GM18861 (cell line): ENCODE measurements around the gene BTLA.
"Not testable (repeated sequence)": the region's sequence is repeated elsewhere in the genome, so short reads cannot be mapped to it uniquely, and the experiment has no call there.

Experiments
- ATAC-seq: cut with Tn5 transposase; IDR thresholded peaks from one replicate; pipeline ENCODE4 v1.9.1; 2021; ENCODE audit not compliant: unreplicated experiment

Gene BTLA

GRCh38 chr3:112498914-112499711 is at the start of gene BTLA:
BTLA (minus strand) TSS chr3:112499472; CDS start chr3:112499358, 114 bp downstream.
- ATAC-seq, result peak; percentile 44

- ATAC-seq, result no peak
Measured at GRCh38 chr3:112546216-112546759, 47.0 kb upstream of the BTLA start.

DNA sequence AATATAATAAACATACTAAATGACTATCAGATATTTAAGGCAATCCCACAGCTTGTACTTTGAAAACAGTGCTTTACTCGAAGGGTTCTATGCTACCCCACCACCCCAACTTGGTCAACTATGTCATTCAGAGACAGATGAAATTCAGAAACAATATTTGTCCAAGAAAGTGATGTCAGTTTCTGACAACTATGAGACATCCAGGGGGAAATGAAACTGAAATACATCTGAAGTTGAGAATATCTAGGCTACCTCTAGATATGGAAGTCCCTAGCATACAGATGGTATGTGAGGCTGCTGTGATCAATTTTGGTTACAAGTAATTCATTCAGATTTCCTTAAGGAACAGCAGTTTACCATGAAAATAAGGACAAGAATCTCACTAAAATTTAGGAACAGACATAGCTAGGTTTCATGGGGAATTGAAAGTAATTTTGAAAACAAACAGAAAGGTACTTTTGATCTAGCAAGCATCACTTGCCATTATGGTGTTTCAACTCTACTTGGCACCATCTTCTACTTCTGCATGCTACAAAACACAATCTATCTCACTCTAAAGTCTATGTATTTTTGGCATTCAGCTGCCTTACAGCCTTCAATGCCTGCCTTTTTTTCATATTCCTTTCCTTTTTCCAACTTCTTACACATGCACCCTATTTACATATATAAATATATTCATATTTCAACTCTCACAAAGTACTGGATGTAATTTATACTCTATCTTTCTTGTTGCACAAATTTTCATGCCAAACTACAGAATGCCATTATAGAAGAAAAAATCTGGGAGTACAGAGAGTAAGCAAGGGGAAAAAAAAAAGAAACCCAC is 40.8 kb upstream of the BTLA start:
- ATAC-seq, result peak; percentile 77

DNA sequence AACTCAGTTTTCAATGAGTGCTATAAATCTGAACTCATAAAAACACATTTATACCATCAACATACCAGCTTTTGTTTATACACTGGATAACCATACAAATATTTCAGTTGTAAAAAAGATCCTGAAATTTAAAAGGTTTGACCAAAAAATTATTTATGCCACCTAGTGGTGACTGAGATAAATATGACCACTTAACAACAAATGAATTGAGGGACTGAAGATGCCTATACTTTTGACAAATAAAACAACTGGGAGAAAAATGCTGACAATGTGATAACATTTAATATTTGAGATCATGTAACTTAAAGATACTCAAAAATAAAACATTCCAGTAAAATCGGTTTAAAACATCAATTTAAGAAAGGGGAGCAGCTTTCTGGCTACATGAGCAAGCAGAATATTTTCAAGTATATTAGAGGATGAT is 32.1 kb upstream of the BTLA start:
- no peak for ATAC-seq

- no peak for ATAC-seq
Measured at GRCh38 chr3:112530573-112530972, 31.3 kb upstream of the BTLA start.

DNA sequence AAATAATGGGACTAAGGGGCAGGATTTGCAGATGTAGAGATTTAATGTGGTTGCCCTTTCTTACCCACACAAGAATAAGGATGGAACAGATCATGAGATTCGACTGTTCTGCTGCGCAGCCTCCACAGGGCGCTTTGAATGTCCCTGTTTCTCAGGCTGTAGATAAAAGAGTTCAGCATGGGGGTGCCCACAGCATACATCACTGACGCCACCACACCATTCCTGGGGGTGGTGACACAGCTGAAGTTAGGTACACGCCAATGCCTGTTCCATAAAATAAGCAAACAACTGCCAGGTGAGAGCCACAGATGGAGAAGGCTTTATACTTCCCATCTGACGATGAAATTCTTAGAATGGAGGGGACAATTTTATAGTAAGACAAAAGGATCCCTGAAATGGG is 24.9 kb upstream of the BTLA start:
- ATAC-seq, result not testable (repeated sequence)

DNA sequence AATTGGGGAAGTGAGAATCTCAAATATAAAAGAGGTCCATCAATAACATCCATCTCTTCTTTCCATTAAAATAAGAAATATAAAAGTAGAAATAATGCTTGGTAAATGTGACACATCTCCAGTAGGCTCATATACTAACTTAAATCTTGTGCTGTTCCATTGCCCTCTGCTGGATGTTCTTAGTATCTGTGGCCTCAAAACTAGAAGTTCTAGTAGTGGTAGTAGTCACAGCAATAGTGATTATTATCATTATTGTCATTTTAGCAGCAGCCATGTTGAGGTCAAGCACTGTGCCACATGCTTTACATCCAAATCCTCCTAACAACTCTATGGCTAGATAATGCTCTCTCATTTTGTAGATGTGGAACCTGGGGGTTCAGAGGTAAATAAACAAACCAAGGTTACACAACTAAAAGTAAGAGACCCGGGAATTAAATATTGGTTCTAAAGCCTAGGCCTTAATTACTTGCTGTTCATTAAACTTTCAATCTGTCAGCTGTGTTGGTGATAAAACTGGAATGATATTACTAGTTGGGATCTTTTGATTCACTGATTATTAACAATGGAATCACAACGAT is 20.2 kb upstream of the BTLA start:
- ATAC-seq, result peak; percentile 45

DNA sequence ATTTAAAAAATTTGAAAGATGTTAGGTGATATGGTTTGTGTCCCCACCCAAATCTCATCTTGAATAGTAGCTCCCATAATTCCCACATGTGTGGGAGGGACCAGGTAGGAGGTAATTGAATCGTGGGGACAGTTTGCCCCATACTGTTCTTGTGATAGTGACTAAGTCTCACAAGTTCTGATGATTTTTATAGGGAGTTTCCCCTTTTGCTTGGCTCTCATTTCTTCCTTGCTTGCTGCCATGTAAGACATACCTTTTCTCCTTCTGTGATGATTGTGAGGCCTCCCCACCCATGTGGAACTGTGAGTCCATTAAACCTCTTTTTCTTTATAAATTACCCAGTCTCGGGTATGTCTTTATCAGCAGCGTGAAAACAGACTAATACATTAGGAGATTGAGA is 19.7 kb upstream of the BTLA start:
- ATAC-seq, result not testable (repeated sequence)

DNA sequence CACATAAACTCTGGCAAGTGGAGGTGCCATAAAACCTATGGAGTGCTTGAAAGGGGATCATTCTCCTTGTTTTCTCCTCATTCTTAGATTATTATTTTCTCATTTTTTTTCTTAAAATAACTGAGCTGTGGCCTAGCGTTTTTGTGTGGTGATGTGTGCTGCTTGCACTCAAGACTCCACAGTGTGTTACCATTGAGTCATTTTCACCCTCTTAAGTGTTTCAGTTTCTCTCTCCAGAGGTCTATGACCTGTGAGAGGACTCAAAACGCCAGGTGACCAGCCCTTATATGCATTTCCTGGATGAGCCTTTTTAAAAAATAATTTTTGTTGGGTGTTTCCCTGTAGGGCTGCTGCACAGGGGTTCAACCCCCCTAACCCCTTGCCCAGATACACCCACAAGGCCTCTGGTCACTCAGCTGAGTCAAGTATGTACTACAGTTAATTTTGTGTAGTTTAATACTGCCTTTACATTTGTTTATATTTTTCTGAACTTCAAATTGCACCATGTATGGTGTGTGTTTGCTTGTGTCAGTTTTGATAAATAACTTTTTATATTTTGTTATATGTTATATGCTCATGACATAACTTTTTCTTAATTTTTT is 15.4 kb upstream of the BTLA start:
- peak; percentile 99 for ATAC-seq

GRCh38 chr3:112512320-112512719 is 13.0 kb upstream of the BTLA start:
- ATAC-seq, result no peak

GRCh38 chr3:112508860-112509259 is 9.6 kb upstream of the BTLA start:
- no peak for ATAC-seq

GRCh38 chr3:112508261-112508660 is 9.0 kb upstream of the BTLA start:
- ATAC-seq, result no peak

- no peak for ATAC-seq
Measured at GRCh38 chr3:112505907-112506306, 6.6 kb upstream of the BTLA start.

DNA sequence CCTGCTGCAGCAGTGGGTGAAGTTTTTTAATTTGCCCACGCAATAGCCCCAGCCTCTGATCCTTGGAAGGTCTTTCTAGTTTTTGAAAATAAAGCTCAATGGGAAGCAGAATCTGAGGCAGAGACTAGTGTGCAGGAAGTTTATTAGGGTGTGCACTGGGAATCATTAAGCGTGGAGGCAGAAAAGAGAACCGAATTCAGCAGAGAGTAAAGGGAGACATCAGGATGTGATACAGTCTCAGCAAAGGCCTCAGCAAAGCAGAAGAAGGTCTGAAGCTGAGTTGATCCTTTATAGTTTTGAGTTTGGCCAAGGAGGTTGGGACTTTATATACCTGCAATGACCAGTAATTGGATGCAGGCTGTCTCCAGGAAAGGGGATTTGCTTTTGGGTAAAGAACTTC is 4.9 kb upstream of the BTLA start:
- no peak for ATAC-seq

DNA sequence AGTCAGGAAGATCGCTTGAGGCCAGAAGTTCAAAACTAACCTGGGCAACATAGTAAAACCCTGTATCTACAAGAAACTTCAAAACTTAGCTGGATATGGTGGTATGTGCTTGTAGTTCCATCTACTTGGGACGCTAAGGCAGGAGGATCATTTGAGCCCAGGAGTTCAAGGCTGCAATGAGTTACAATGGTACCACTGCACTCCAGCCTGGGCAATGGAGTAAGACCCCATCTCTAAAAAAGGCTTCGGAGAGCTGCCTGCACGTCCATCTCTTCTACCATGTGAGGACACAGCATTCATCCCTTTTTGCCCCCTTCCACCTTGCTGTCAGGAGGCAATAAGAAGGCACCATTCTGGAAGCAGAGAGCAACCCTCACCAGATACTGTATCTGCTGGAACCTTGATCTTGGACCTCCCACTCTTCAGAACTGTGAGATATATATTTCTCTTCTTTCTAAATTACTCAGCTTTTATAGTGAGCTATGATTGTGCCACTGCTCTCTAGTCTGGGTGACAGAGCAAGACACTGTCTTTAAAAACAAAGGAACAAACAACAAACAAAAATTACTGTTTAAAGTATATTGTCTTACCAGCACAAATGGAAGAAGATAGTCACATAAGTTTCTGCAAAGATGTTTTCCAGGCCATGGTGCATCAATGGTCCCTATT is 4.2 kb upstream of the BTLA start:
- no peak for ATAC-seq

DNA sequence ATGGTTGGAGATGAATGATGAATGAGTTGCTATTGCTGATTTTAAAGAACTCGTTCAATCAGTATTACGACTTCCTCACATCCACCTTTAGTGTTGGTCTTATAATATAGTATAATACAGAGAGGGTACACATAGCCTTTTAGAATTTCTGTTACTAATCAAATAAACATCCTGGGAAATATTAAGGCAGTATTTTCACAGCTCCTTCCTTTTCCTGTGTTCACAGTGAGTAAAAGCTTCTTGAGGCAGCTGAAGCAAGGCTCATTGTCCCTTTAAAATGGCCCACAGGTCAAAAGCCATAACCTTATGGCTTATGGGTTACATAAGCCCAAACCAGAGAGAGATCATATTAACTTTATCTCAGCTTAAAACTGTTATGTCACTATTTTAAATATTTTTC is 1.3 kb upstream of the BTLA start:
- no peak for ATAC-seq

DNA sequence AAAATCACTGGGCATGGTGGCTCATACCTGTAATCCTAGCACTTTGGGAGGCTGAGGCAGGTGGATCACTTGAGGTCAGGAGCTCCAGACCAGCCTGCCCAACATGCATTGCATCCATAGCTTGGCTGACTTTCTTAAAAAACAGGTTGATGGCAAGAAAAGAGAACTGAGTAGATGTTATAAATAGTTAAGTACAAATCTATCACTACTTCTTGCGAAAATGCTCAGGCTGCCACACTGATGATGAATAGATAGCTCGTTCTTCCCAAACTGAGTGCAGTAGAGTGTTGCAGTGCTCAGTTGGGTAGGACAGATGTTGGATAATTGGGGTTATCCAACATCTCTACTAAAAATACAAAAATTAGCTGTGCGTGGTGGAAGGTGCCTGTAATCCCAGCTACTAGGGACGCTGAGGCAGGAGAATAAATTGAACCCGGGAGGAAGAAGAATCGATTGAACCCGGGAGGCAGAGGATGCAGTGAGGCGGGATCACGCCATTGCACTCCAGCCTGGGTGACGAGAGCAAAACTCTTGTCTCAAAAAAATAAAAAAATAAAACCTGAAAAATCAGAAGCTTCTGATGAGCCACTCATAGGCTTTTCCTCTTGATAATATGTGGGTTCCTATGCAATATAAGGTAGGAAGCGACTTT is 1.2 kb downstream of the BTLA start:
- ATAC-seq, result no peak

DNA sequence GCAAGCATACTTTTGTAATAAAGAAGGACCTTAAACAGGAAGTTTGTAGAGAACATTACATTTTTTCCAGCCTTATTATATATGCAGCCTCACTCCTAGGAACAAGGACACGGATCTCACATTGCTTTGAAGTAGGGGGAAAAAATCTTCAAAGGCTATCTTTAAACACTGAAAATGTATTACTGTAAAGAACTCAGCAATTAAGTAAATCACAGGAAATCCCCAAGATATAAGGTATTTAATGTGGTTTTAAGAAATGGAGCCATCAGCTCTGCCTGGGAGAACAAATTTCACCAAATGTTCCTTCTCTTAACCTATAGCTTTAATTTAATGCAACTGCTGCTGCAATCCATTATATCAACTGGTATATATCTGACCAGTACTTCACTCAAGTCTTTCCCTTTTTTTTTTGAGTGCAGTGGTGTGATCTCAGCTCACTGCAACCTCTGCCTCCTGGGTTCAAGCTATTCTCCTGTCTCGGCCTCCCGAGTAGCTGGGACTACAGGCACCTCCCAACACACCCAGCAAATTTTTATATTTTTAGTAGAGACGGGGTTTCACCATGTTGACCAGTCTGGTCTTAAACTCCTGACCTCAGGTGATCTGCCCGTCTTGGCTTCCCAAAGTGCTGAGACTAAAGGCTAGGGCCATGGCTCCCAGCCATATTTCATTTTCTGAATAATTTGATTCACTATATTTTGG is 2.8 kb downstream of the BTLA start:
- ATAC-seq, result no peak

- ATAC-seq, result not testable (repeated sequence)
Measured at GRCh38 chr3:112494448-112494767, 4.9 kb downstream of the BTLA start.

DNA sequence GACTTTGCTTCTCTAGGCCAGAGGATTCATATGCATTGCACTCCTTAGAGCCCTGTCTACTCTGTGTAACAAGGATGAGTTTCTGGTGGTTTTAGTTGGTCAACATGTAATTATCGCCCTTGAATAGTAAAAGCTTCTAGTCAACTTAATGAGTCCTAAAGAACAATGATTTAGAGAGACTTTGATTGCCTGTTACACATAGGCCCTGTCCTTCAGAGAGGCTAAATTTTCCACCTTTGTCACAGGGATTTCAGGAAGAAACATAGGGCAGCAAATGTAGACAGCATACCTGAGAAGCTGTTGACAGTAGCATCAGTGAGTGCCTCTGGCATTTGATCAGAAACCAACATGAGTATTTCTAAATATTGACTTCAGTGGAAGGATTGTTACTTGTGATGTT is 7.1 kb downstream of the BTLA start:
- ATAC-seq, result no peak
